GM19372 (cell line): ENCODE measurements around the gene THEMIS2.

Experiments used
- ATAC-seq: cut with Tn5 transposase; IDR thresholded peaks from one replicate; pipeline ENCODE4 v1.9.1; 2021; ENCODE audit warnings: mild to moderate bottlenecking, low read depth, moderate library complexity; ENCODE audit not compliant: unreplicated experiment

The THEMIS2 gene

GRCh38 chr1:27884006-27884954, 11.9 kb downstream of the THEMIS2 start:
- ATAC-seq, result peak; percentile 46

- no peak for ATAC-seq
Observed at GRCh38 chr1:27885114-27885528, 12.8 kb downstream of the THEMIS2 start.

GRCh38 chr1:27885621-27886352, 13.4 kb downstream of the THEMIS2 start:
- no peak for ATAC-seq

- ATAC-seq, result no peak
Observed at GRCh38 chr1:27886353-27886679, 14.0 kb downstream of the THEMIS2 start.

- ATAC-seq, result no peak
Observed at GRCh38 chr1:27886744-27887143, 14.4 kb downstream of the THEMIS2 start.

- no peak for ATAC-seq
Observed at GRCh38 chr1:27887215-27888021, 15.1 kb downstream of the THEMIS2 start.

- ATAC-seq, result no peak
Observed at GRCh38 chr1:27889506-27889905, 17.2 kb downstream of the THEMIS2 start.

- ATAC-seq, result no peak
Observed at GRCh38 chr1:27891196-27891889, 19.0 kb downstream of the THEMIS2 start.

GRCh38 chr1:27894521-27894920, 22.2 kb downstream of the THEMIS2 start:
- no peak for ATAC-seq

GRCh38 chr1:27906759-27907158, 34.4 kb downstream of the THEMIS2 start:
- no peak for ATAC-seq

GRCh38 chr1:27912429-27912828, 40.1 kb downstream of the THEMIS2 start:
- no peak for ATAC-seq

GRCh38 chr1:27915082-27915575, 42.8 kb downstream of the THEMIS2 start:
- no peak for ATAC-seq

GRCh38 chr1:27922272-27922671, 49.9 kb downstream of the THEMIS2 start:
- no peak for ATAC-seq

- ATAC-seq, result no peak
Observed at GRCh38 chr1:27928216-27928954, 56.0 kb downstream of the THEMIS2 start.

GRCh38 chr1:27931184-27931583, 58.8 kb downstream of the THEMIS2 start:
- no peak for ATAC-seq

- ATAC-seq, result no peak
Observed at GRCh38 chr1:27931759-27932158, 59.4 kb downstream of the THEMIS2 start.

- no peak for ATAC-seq
Observed at GRCh38 chr1:27934818-27935549, 62.6 kb downstream of the THEMIS2 start, which contains the start of gene SMPDL3B. Gene SMPDL3B, plus strand, starts transcription at chr1:27935000. Its CDS starts 184 bp downstream, at chr1:27935184.

GRCh38 chr1:27935721-27936120, 63.4 kb downstream of the THEMIS2 start:
- no peak for ATAC-seq
